ENCODE measurements around the gene STX3.
A peak's percentile ranks its signal among the peaks of the same experiment; 100 is the strongest.

STX3 gene

GRCh38 chr11:59754859-59755700 lies at the start of gene STX3:
STX3 (plus strand) TSS chr11:59755376; CDS start chr11:59755606, 230 bp downstream.
- Histone ChIP-seq H3K4me1 (ENCODE audit: control insufficient read depth, insufficient read depth, low read length) (no peaks in the 10 kb centered on the region), H3K4me3 (ENCODE audit: low read length) (peak within 1 kb of the TSS; percentile 87), H3K36me3 (ENCODE audit: control insufficient read depth, insufficient read depth, low read length) (no peaks in the 10 kb centered on the region; the same call in 1 of the 2 replicates), H3K27ac (ENCODE audit: low read length) (no peak within 1 kb of the TSS), H3K27me3 (ENCODE audit: control insufficient read depth, insufficient read depth, low read length) (no peaks in the 10 kb centered on the region), H3K9me3 (ENCODE audit: control insufficient read depth, insufficient read depth, low read length) (no peaks in the 10 kb centered on the region)
- peak; percentile 35 for DNase-seq (ENCODE audit: low read depth, low spot score)
- no CpG with 5 or more reads among the region's 80 CpGs for WGBS (ENCODE audit: insufficient coverage, insufficient read length)

- Histone ChIP-seq H3K27ac (ENCODE audit: low read length) (no peak overlapping the region), H3K9me3 (ENCODE audit: control insufficient read depth, insufficient read depth, low read length) (no peaks in the 10 kb centered on the region), H3K27me3 (ENCODE audit: control insufficient read depth, insufficient read depth, low read length) (no peaks in the 10 kb centered on the region), H3K36me3 (ENCODE audit: control insufficient read depth, insufficient read depth, low read length) (no peaks in the 10 kb centered on the region), H3K4me3 (ENCODE audit: low read length) (no peak overlapping the region), H3K4me1 (ENCODE audit: control insufficient read depth, insufficient read depth, low read length) (no peaks in the 10 kb centered on the region)
- no CpG with 5 or more reads among the region's 5 CpGs for WGBS (ENCODE audit: insufficient coverage, insufficient read length)
- DNase-seq (ENCODE audit: low read depth, low spot score) = no peak
These were observed 48.5 kb upstream of the STX3 start for GRCh38 chr11:59706518-59707285.

GRCh38 chr11:59707371-59707770 lies 47.8 kb upstream of the STX3 start:
- no peak overlapping the region for H3K27ac ChIP-seq (ENCODE audit: low read length)
- H3K9me3 ChIP-seq (ENCODE audit: control insufficient read depth, insufficient read depth, low read length) = no peaks in the 10 kb centered on the region

GRCh38 chr11:59708537-59708936 lies 46.6 kb upstream of the STX3 start:
- no CpG with 5 or more reads among the region's 1 CpG for WGBS (ENCODE audit: insufficient coverage, insufficient read length)
- no peak for DNase-seq (ENCODE audit: low read depth, low spot score)
- Histone ChIP-seq H3K4me1 (ENCODE audit: control insufficient read depth, insufficient read depth, low read length) (no peaks in the 10 kb centered on the region), H3K9me3 (ENCODE audit: control insufficient read depth, insufficient read depth, low read length) (no peaks in the 10 kb centered on the region), H3K36me3 (ENCODE audit: control insufficient read depth, insufficient read depth, low read length) (no peaks in the 10 kb centered on the region), H3K27ac (ENCODE audit: low read length) (no peak overlapping the region), H3K27me3 (ENCODE audit: control insufficient read depth, insufficient read depth, low read length) (no peaks in the 10 kb centered on the region), H3K4me3 (ENCODE audit: low read length) (no peak overlapping the region)

More at GRCh38 chr11:59707371-59707770, 47.8 kb upstream of the STX3 start:
- no peaks in the 10 kb centered on the region for H3K36me3 ChIP-seq (ENCODE audit: control insufficient read depth, insufficient read depth, low read length)
- no peak for DNase-seq (ENCODE audit: low read depth, low spot score)
- H3K4me3 ChIP-seq (ENCODE audit: low read length) = no peak overlapping the region
- no CpG with 5 or more reads among the region's 1 CpG for WGBS (ENCODE audit: insufficient coverage, insufficient read length)
- H3K4me1 ChIP-seq (ENCODE audit: control insufficient read depth, insufficient read depth, low read length) = no peaks in the 10 kb centered on the region
- H3K27me3 ChIP-seq (ENCODE audit: control insufficient read depth, insufficient read depth, low read length) = no peaks in the 10 kb centered on the region

- Histone ChIP-seq H3K4me1 (ENCODE audit: control insufficient read depth, insufficient read depth, low read length) (no peaks in the 10 kb centered on the region), H3K27me3 (ENCODE audit: control insufficient read depth, insufficient read depth, low read length) (no peaks in the 10 kb centered on the region), H3K36me3 (ENCODE audit: control insufficient read depth, insufficient read depth, low read length) (no peaks in the 10 kb centered on the region), H3K9me3 (ENCODE audit: control insufficient read depth, insufficient read depth, low read length) (no peaks in the 10 kb centered on the region), H3K4me3 (ENCODE audit: low read length) (no peak overlapping the region), H3K27ac (ENCODE audit: low read length) (no peak overlapping the region)
- no CpG with 5 or more reads among the region's 3 CpGs for WGBS (ENCODE audit: insufficient coverage, insufficient read length)
- DNase-seq (ENCODE audit: low read depth, low spot score) = no peak
These were observed 44.9 kb upstream of the STX3 start for GRCh38 chr11:59710136-59710847.

GRCh38 chr11:59713745-59714144 lies 41.4 kb upstream of the STX3 start, which contains the start of gene OR10V1:
OR10V1 (minus strand) TSS chr11:59713845; CDS start chr11:59713845, 0 bp downstream.
- H3K4me1 ChIP-seq (ENCODE audit: control insufficient read depth, insufficient read depth, low read length) = no peaks in the 10 kb centered on the region
- no peaks in the 10 kb centered on the region for H3K36me3 ChIP-seq (ENCODE audit: control insufficient read depth, insufficient read depth, low read length)
- no peak within 1 kb of the TSS for H3K4me3 ChIP-seq (ENCODE audit: low read length)
- no peaks in the 10 kb centered on the region for H3K9me3 ChIP-seq (ENCODE audit: control insufficient read depth, insufficient read depth, low read length)
- no CpG with 5 or more reads among the region's 2 CpGs for WGBS (ENCODE audit: insufficient coverage, insufficient read length)
- no peaks in the 10 kb centered on the region for H3K27me3 ChIP-seq (ENCODE audit: control insufficient read depth, insufficient read depth, low read length)
- H3K27ac ChIP-seq (ENCODE audit: low read length) = no peak within 1 kb of the TSS
- DNase-seq (ENCODE audit: low read depth, low spot score) = no peak

- no CpG with 5 or more reads among the region's 3 CpGs for WGBS (ENCODE audit: insufficient coverage, insufficient read length)
- no peaks in the 10 kb centered on the region for H3K27me3 ChIP-seq (ENCODE audit: control insufficient read depth, insufficient read depth, low read length)
- DNase-seq (ENCODE audit: low read depth, low spot score) = no peak
- no peak overlapping the region for H3K4me3 ChIP-seq (ENCODE audit: low read length)
- H3K4me1 ChIP-seq (ENCODE audit: control insufficient read depth, insufficient read depth, low read length) = no peaks in the 10 kb centered on the region
- no peak overlapping the region for H3K27ac ChIP-seq (ENCODE audit: low read length)
- no peaks in the 10 kb centered on the region for H3K9me3 ChIP-seq (ENCODE audit: control insufficient read depth, insufficient read depth, low read length)
- H3K36me3 ChIP-seq (ENCODE audit: control insufficient read depth, insufficient read depth, low read length) = no peaks in the 10 kb centered on the region
These were observed 39.1 kb upstream of the STX3 start for GRCh38 chr11:59716051-59716450.

- Histone ChIP-seq H3K27ac (ENCODE audit: low read length) (no peak overlapping the region), H3K9me3 (ENCODE audit: control insufficient read depth, insufficient read depth, low read length) (no peaks in the 10 kb centered on the region), H3K4me1 (ENCODE audit: control insufficient read depth, insufficient read depth, low read length) (no peaks in the 10 kb centered on the region), H3K4me3 (ENCODE audit: low read length) (no peak overlapping the region), H3K36me3 (ENCODE audit: control insufficient read depth, insufficient read depth, low read length) (no peaks in the 10 kb centered on the region), H3K27me3 (ENCODE audit: control insufficient read depth, insufficient read depth, low read length) (no peaks in the 10 kb centered on the region)
- WGBS (ENCODE audit: insufficient coverage, insufficient read length) = no CpG with 5 or more reads among the region's 2 CpGs
- DNase-seq (ENCODE audit: low read depth, low spot score) = no peak
These were observed 35.6 kb upstream of the STX3 start for GRCh38 chr11:59719556-59719955.

- no peak overlapping the region for H3K27ac ChIP-seq (ENCODE audit: low read length)
- no peaks in the 10 kb centered on the region for H3K9me3 ChIP-seq (ENCODE audit: control insufficient read depth, insufficient read depth, low read length)
- H3K36me3 ChIP-seq (ENCODE audit: control insufficient read depth, insufficient read depth, low read length) = no peaks in the 10 kb centered on the region
- no peaks in the 10 kb centered on the region for H3K4me1 ChIP-seq (ENCODE audit: control insufficient read depth, insufficient read depth, low read length)
- WGBS (ENCODE audit: insufficient coverage, insufficient read length) = no CpG with 5 or more reads among the region's 3 CpGs
- H3K27me3 ChIP-seq (ENCODE audit: control insufficient read depth, insufficient read depth, low read length) = no peaks in the 10 kb centered on the region
- DNase-seq (ENCODE audit: low read depth, low spot score) = no peak
- H3K4me3 ChIP-seq (ENCODE audit: low read length) = no peak overlapping the region
These were observed 31.1 kb upstream of the STX3 start for GRCh38 chr11:59724066-59724465.

- H3K27ac ChIP-seq (ENCODE audit: low read length) = no peak overlapping the region
- H3K4me3 ChIP-seq (ENCODE audit: low read length) = no peak overlapping the region
- H3K4me1 ChIP-seq (ENCODE audit: control insufficient read depth, insufficient read depth, low read length) = no peaks in the 10 kb centered on the region
- no peaks in the 10 kb centered on the region for H3K27me3 ChIP-seq (ENCODE audit: control insufficient read depth, insufficient read depth, low read length)
- no peak for DNase-seq (ENCODE audit: low read depth, low spot score)
- WGBS (ENCODE audit: insufficient coverage, insufficient read length) = no CpG with 5 or more reads among the region's 1 CpG
- H3K9me3 ChIP-seq (ENCODE audit: control insufficient read depth, insufficient read depth, low read length) = no peaks in the 10 kb centered on the region
- no peaks in the 10 kb centered on the region for H3K36me3 ChIP-seq (ENCODE audit: control insufficient read depth, insufficient read depth, low read length)
These were observed 27.8 kb upstream of the STX3 start for GRCh38 chr11:59727426-59727825.

All from iPS DF 6.9 (cell line).